WERI-Rb-1 (cell line): ENCODE results near the gene ZC3H7A.
"Not testable (repeated sequence)": the region's sequence is repeated elsewhere in the genome, so short reads cannot be mapped to it uniquely, and the experiment has no call there.

Source experiments
- DNase-seq: peaks from one replicate; pipeline ENCODE4 v3.0.0-alpha.2; 2020
- H3K27ac ChIP-seq: fragments of 250-450 bp; sonication (Bioruptor Pico); 2 replicates; pipeline ENCODE4 v1.5.1; 2020; ENCODE audit warnings: mild to moderate bottlenecking, moderate library complexity
- H3K27me3 ChIP-seq: fragments of 250-450 bp; sonication (Bioruptor Pico); 2 replicates; pipeline ENCODE4 v1.5.1; 2021; ENCODE audit warnings: mild to moderate bottlenecking, low read depth, moderate library complexity; ENCODE audit not compliant: insufficient read depth, severe bottlenecking
- H3K36me3 ChIP-seq: fragments of 250-450 bp; sonication (Bioruptor Pico); 2 replicates; pipeline ENCODE4 v1.5.1; 2020; ENCODE audit warnings: mild to moderate bottlenecking, moderate library complexity
- H3K4me3 ChIP-seq: 2 replicates; pipeline ENCODE4 v1.5.1; 2011; ENCODE audit warnings: low read depth, mild to moderate bottlenecking, control low read depth, low read length
- H3K9me3 ChIP-seq: fragments of 250-450 bp; sonication (Bioruptor Pico); 2 replicates; pipeline ENCODE4 v1.5.1; 2021; ENCODE audit warnings: mild to moderate bottlenecking, moderate library complexity; ENCODE audit not compliant: severe bottlenecking
- CTCF ChIP-seq: IDR thresholded peaks from 2 replicates; pipeline ENCODE4 v1.5.1; 2011; ENCODE audit warnings: low read depth, mild to moderate bottlenecking, control low read depth, inconsistent platforms, low read length

The ZC3H7A gene

GRCh38 chr16:11824362-11824761 lies 27.3 kb upstream of the ZC3H7A start:
- H3K9me3 ChIP-seq, result no peaks in the 10 kb centered on the region
- no peak for DNase-seq
- no peaks in the 10 kb centered on the region for H3K36me3 ChIP-seq
- no peaks in the 10 kb centered on the region for H3K27me3 ChIP-seq
- H3K27ac ChIP-seq, result no peak overlapping the region
- no peak for TF ChIP-seq CTCF
- no peak overlapping the region for H3K4me3 ChIP-seq

- H3K27ac ChIP-seq, H3K4me3 ChIP-seq, H3K27me3 ChIP-seq, H3K36me3 ChIP-seq, H3K9me3 ChIP-seq, DNase-seq: not testable (repeated sequence)
These were observed 26.6 kb upstream of the ZC3H7A start for GRCh38 chr16:11823645-11824044.

- Histone ChIP-seq H3K4me3 (no peak overlapping the region), H3K9me3 (no peaks in the 10 kb centered on the region), H3K27ac (no peak overlapping the region), H3K27me3 (no peaks in the 10 kb centered on the region), H3K36me3 (no peaks in the 10 kb centered on the region)
- no peak for TF ChIP-seq CTCF
- no peak for DNase-seq
These were observed 22.7 kb upstream of the ZC3H7A start for GRCh38 chr16:11819798-11820197.

- not testable (repeated sequence) for H3K4me3 ChIP-seq, DNase-seq, H3K36me3 ChIP-seq
These were observed 21.9 kb upstream of the ZC3H7A start for GRCh38 chr16:11818970-11819369.

GRCh38 chr16:11816123-11816522 lies 19.1 kb upstream of the ZC3H7A start:
- Histone ChIP-seq H3K27me3 (no peaks in the 10 kb centered on the region), H3K36me3 (no peaks in the 10 kb centered on the region), H3K4me3 (no peak overlapping the region), H3K9me3 (no peaks in the 10 kb centered on the region), H3K27ac (no peak overlapping the region)
- no peak for TF ChIP-seq CTCF
- DNase-seq, result no peak

More at GRCh38 chr16:11818970-11819369, 21.9 kb upstream of the ZC3H7A start:
- H3K27me3 ChIP-seq, H3K9me3 ChIP-seq, H3K27ac ChIP-seq: not testable (repeated sequence)

- H3K36me3 ChIP-seq, H3K27ac ChIP-seq, H3K9me3 ChIP-seq, DNase-seq, H3K4me3 ChIP-seq, H3K27me3 ChIP-seq: not testable (repeated sequence)
These were observed 17.7 kb upstream of the ZC3H7A start for GRCh38 chr16:11814800-11815199.

GRCh38 chr16:11806721-11807120 lies 9.7 kb upstream of the ZC3H7A start:
- no peak for DNase-seq
- no peaks in the 10 kb centered on the region for H3K27me3 ChIP-seq
- no peak for TF ChIP-seq CTCF
- H3K27ac ChIP-seq, result no peak overlapping the region
- no peak overlapping the region for H3K4me3 ChIP-seq
- no peaks in the 10 kb centered on the region for H3K36me3 ChIP-seq
- peaks cover 6% of the 10 kb centered on the region for H3K9me3 ChIP-seq
